ENCODE results near the gene PLCZ1.
"Not testable (repeated sequence)": the region's sequence is repeated elsewhere in the genome, so short reads cannot be mapped to it uniquely, and the experiment has no call there.

PLCZ1 gene

DNA sequence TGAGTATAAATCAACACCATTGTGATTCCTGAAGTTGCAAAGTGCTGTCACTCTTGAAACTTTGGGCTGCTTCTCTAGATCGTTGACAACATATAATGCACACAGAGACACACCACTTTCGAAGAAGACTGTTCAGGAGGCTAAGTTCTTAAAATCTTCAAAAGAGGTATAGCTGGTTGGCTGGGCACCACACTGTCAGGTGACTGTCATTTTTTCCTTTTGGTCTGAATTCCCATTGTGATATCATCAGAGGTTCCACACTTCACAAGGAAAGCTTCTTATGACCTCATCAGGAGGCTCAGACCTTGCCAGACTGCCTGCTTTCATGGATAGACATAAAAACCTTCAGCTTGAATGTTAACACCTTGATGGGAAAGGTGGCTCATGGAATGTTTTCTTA is at the start of gene PLCZ1, which contains the start of gene CAPZA3:
TSS of gene PLCZ1 (minus strand) at position 194 of the 400 bp plus-strand sequence. CDS start 641 bp downstream, outside the sequence.
TSS of gene CAPZA3 (plus strand) at position 301 of the 400 bp plus-strand sequence. CDS start 150 bp downstream, outside the sequence.
- no peak for DNase-seq (ENCODE audit: low spot score)
- no peaks in the 10 kb centered on the region for H3K27me3 Mint-ChIP-seq (ENCODE audit: low read depth)
- peaks cover 42% of the 10 kb centered on the region for H3K9me3 Mint-ChIP-seq
- no peak within 1 kb of the TSS for H3K4me3 Mint-ChIP-seq
- no peak within 1 kb of the TSS for H3K27ac Mint-ChIP-seq
- H3K36me3 Mint-ChIP-seq (ENCODE audit: low read depth): no peaks in the 10 kb centered on the region
- H3K4me1 Mint-ChIP-seq (ENCODE audit: low read depth): no peaks in the 10 kb centered on the region

GRCh38 chr12:18785465-18785864 is 47.7 kb upstream of the PLCZ1 start:
- H3K36me3 Mint-ChIP-seq (ENCODE audit: low read depth); DNase-seq (ENCODE audit: low spot score); H3K27ac Mint-ChIP-seq; H3K27me3 Mint-ChIP-seq (ENCODE audit: low read depth); H3K4me1 Mint-ChIP-seq (ENCODE audit: low read depth); H3K4me3 Mint-ChIP-seq: not testable (repeated sequence)
- H3K9me3 Mint-ChIP-seq: peaks cover 18% of the 10 kb centered on the region

GRCh38 chr12:18782827-18783226 is 45.0 kb upstream of the PLCZ1 start:
- no peaks in the 10 kb centered on the region for H3K36me3 Mint-ChIP-seq (ENCODE audit: low read depth)
- H3K27me3 Mint-ChIP-seq (ENCODE audit: low read depth): no peaks in the 10 kb centered on the region
- no peaks in the 10 kb centered on the region for H3K4me1 Mint-ChIP-seq (ENCODE audit: low read depth)
- peaks cover 30% of the 10 kb centered on the region for H3K9me3 Mint-ChIP-seq
- no peak overlapping the region for H3K4me3 Mint-ChIP-seq
- H3K27ac Mint-ChIP-seq: no peak overlapping the region
- no peak for DNase-seq (ENCODE audit: low spot score)

DNA sequence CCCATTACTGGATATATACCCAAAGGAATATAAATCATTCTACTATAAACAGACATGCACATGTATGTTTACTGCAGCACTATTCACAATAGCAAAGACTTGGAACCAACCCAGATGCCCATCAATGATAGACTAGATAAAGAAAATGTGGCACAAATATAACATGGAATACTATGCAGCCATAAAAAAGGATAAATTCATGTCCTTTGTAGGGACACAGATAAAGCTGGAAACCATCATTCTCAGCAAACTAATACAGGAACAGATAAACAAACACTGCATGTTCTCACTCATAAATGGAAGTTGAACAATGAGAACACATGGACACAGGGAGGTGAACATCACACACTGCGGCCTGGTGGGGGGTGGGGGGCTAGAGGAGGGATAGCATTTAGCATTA is 28.7 kb upstream of the PLCZ1 start:
- H3K27ac Mint-ChIP-seq; H3K4me3 Mint-ChIP-seq; H3K36me3 Mint-ChIP-seq (ENCODE audit: low read depth); DNase-seq (ENCODE audit: low spot score); H3K4me1 Mint-ChIP-seq (ENCODE audit: low read depth); H3K27me3 Mint-ChIP-seq (ENCODE audit: low read depth): not testable (repeated sequence)
- H3K9me3 Mint-ChIP-seq: peaks cover 36% of the 10 kb centered on the region

DNA sequence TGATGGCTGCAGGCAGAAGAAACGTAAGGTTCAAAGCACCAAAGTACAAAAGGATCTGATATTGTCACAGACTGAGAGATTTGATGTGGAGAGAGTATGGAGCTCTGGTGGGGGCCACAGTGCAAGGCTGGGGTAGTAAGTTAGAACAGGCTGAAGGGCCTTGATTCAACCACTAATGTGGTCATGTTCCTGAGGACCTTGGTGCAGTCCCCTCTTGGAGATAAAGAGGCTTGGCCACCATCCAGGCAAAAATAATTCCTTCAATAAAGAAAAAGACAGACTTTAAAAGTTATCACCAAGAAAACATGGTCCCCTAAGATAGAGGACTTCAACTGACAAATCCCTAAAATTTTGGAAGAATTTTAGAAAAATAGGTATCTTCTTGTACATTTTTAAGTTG is 17.5 kb upstream of the PLCZ1 start:
- Mint-ChIP-seq H3K27ac (no peak overlapping the region), H3K4me3 (no peak overlapping the region)

GRCh38 chr12:18754124-18754707 is 16.4 kb upstream of the PLCZ1 start:
- no peak for DNase-seq (ENCODE audit: low spot score)
- Mint-ChIP-seq H3K4me3 (no peak overlapping the region), H3K36me3 (ENCODE audit: low read depth) (no peaks in the 10 kb centered on the region), H3K27ac (no peak overlapping the region), H3K9me3 (peaks cover 4% of the 10 kb centered on the region), H3K27me3 (ENCODE audit: low read depth) (no peaks in the 10 kb centered on the region), H3K4me1 (ENCODE audit: low read depth) (no peaks in the 10 kb centered on the region)

More for the DNA sequence above, 17.5 kb upstream of the PLCZ1 start:
- Mint-ChIP-seq H3K9me3 (peaks cover 5% of the 10 kb centered on the region), H3K27me3 (ENCODE audit: low read depth) (no peaks in the 10 kb centered on the region), H3K36me3 (ENCODE audit: low read depth) (no peaks in the 10 kb centered on the region), H3K4me1 (ENCODE audit: low read depth) (no peaks in the 10 kb centered on the region)
- no peak for DNase-seq (ENCODE audit: low spot score)

GRCh38 chr12:18753481-18754123 is 15.8 kb upstream of the PLCZ1 start:
- no peak for DNase-seq (ENCODE audit: low spot score)
- H3K36me3 Mint-ChIP-seq (ENCODE audit: low read depth): no peaks in the 10 kb centered on the region
- no peaks in the 10 kb centered on the region for H3K4me1 Mint-ChIP-seq (ENCODE audit: low read depth)
- H3K9me3 Mint-ChIP-seq: peaks cover 4% of the 10 kb centered on the region
- H3K27me3 Mint-ChIP-seq (ENCODE audit: low read depth): no peaks in the 10 kb centered on the region
- H3K27ac Mint-ChIP-seq: no peak overlapping the region
- no peak overlapping the region for H3K4me3 Mint-ChIP-seq

GRCh38 chr12:18752947-18753346 is 15.1 kb upstream of the PLCZ1 start:
- H3K4me1 Mint-ChIP-seq (ENCODE audit: low read depth): no peaks in the 10 kb centered on the region
- no peak overlapping the region for H3K27ac Mint-ChIP-seq
- DNase-seq (ENCODE audit: low spot score): no peak
- no peaks in the 10 kb centered on the region for H3K27me3 Mint-ChIP-seq (ENCODE audit: low read depth)
- no peak overlapping the region for H3K4me3 Mint-ChIP-seq
- peaks cover 4% of the 10 kb centered on the region for H3K9me3 Mint-ChIP-seq
- H3K36me3 Mint-ChIP-seq (ENCODE audit: low read depth): no peaks in the 10 kb centered on the region

GRCh38 chr12:18752280-18752920 is 14.6 kb upstream of the PLCZ1 start:
- Mint-ChIP-seq H3K36me3 (ENCODE audit: low read depth) (no peaks in the 10 kb centered on the region), H3K27ac (no peak overlapping the region), H3K4me1 (ENCODE audit: low read depth) (no peaks in the 10 kb centered on the region), H3K4me3 (no peak overlapping the region), H3K9me3 (peaks cover 4% of the 10 kb centered on the region), H3K27me3 (ENCODE audit: low read depth) (no peaks in the 10 kb centered on the region)
- DNase-seq (ENCODE audit: low spot score): no peak

GRCh38 chr12:18751866-18752265 is 14.1 kb upstream of the PLCZ1 start:
- DNase-seq (ENCODE audit: low spot score): no peak
- no peaks in the 10 kb centered on the region for H3K36me3 Mint-ChIP-seq (ENCODE audit: low read depth)
- no peaks in the 10 kb centered on the region for H3K27me3 Mint-ChIP-seq (ENCODE audit: low read depth)
- H3K4me3 Mint-ChIP-seq: no peak overlapping the region
- H3K4me1 Mint-ChIP-seq (ENCODE audit: low read depth): no peaks in the 10 kb centered on the region
- H3K9me3 Mint-ChIP-seq: peaks cover 4% of the 10 kb centered on the region
- H3K27ac Mint-ChIP-seq: no peak overlapping the region

- no peaks in the 10 kb centered on the region for H3K27me3 Mint-ChIP-seq (ENCODE audit: low read depth)
- DNase-seq (ENCODE audit: low spot score): no peak
- peaks cover 4% of the 10 kb centered on the region for H3K9me3 Mint-ChIP-seq
- no peak overlapping the region for H3K27ac Mint-ChIP-seq
- no peaks in the 10 kb centered on the region for H3K4me1 Mint-ChIP-seq (ENCODE audit: low read depth)
- H3K36me3 Mint-ChIP-seq (ENCODE audit: low read depth): no peaks in the 10 kb centered on the region
- no peak overlapping the region for H3K4me3 Mint-ChIP-seq
Observed at GRCh38 chr12:18750085-18750484, 12.3 kb upstream of the PLCZ1 start.

DNA sequence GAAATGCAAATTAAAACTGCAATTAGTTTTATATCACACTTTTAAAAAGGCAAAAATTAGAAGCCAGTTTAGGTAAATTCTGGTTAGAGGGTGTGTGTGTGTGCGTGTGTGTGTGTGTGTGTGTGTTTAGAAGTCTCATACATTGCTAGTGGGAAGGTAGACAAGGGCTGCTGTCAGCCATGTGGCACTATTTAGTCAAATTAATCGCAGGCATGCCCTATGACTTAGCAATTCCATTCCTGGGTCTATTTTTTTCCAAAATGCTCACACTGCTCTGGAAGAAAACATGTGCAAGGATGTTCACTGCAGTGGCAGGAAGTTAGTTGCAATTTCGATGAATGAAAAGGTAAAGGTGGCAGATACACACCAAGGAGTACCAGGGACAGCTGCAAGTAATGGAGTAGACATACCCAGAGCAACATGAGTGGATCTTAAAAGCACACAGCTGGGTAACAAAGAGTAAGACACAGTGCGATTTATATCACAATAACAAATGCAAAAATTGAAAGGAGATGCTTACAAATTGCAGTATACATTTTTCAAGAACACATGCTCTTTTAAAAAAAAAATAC is 11.7 kb upstream of the PLCZ1 start:
- Mint-ChIP-seq H3K27me3 (ENCODE audit: low read depth) (no peaks in the 10 kb centered on the region), H3K4me1 (ENCODE audit: low read depth) (no peaks in the 10 kb centered on the region), H3K4me3 (no peak overlapping the region), H3K27ac (no peak overlapping the region), H3K9me3 (peaks cover 6% of the 10 kb centered on the region), H3K36me3 (ENCODE audit: low read depth) (no peaks in the 10 kb centered on the region)
- DNase-seq (ENCODE audit: low spot score): no peak

DNA sequence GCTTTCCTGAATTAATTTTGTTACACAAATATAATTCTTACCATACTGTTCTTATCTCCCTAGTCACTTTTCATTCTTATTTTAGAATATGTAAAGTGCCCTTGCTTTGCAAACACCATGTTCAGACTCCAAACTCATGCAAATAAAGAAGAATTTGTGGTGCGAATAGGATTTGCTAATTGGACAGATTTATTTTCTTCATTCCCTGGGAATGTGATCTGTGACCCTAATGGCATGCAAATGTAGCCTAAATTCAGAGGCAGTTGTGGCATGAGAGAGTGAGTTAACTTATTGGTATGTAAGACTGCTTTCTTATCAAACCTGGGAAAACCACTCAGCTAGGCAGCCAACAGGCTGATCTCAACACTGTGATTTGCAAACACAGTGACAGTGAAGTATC is 10.1 kb upstream of the PLCZ1 start:
- Mint-ChIP-seq H3K4me1 (ENCODE audit: low read depth) (no peaks in the 10 kb centered on the region), H3K27me3 (ENCODE audit: low read depth) (no peaks in the 10 kb centered on the region), H3K4me3 (no peak overlapping the region), H3K27ac (no peak overlapping the region), H3K36me3 (ENCODE audit: low read depth) (no peaks in the 10 kb centered on the region), H3K9me3 (peaks cover 9% of the 10 kb centered on the region)
- DNase-seq (ENCODE audit: low spot score): no peak

DNA sequence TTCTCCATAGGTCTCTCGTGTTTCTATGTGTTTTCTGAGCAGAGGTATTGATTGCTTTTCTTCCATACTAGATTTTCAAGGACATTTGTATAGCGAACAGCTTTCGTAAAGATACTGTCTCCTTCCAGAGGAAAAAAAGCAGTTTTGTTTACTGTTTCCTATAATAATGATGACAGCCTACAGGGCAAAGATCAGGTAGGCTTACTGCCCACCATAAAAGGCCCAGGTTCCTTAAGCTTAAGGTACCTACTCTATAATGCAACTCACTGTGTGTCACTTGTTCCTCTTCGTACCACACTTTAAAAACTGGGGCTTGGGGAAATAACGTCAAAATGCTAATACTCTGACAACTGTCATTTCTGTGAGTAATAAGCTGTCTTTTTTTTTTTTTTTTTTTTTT is 6.7 kb downstream of the PLCZ1 start:
- DNase-seq (ENCODE audit: low spot score): no peak
- H3K27me3 Mint-ChIP-seq (ENCODE audit: low read depth): no peaks in the 10 kb centered on the region
- no peaks in the 10 kb centered on the region for H3K4me1 Mint-ChIP-seq (ENCODE audit: low read depth)
- H3K27ac Mint-ChIP-seq: no peak overlapping the region
- H3K4me3 Mint-ChIP-seq: no peak overlapping the region
- H3K36me3 Mint-ChIP-seq (ENCODE audit: low read depth): no peaks in the 10 kb centered on the region
- H3K9me3 Mint-ChIP-seq: peaks cover 18% of the 10 kb centered on the region

Measured in T-helper 2 cell treated with Interferon-gamma antibody and Interleukin-4, amounts not matched to agents 5 μg/mL and 100 μg/mL, for 36 hours (primary cell).